Globus pallidus (tissue), 1 donor: ENCODE results near the gene KCNH1.

Source experiments
- DNase-seq: peaks from one replicate; pipeline ENCODE4 v3.0.0-alpha.2; 2015; ENCODE audit warnings: low spot score

The KCNH1 gene

GRCh38 chr1:210857146-210857663, 276.7 kb downstream of the KCNH1 start:
- DNase-seq: no peak

GRCh38 chr1:210855440-210855839, 278.5 kb downstream of the KCNH1 start:
- DNase-seq: no peak

DNA sequence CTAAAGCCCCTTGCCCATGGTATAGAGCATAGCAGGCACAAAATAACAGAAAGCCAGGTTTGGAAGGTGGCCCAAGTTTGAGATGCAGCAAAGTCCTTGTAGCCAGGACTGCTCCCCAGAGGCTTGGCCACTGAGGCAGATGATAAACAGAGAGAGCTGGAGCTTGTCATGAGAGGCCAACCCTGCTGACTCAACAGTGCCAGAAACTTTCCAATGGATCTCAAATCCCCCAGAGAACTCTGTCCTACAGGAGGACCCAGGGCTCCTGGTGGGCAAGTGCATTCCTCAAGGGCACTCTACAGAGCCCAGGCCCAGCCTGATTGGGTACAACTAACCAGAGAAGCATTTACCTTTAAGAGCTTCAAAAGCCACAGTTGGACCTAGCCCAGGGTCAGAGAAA, 280.7 kb downstream of the KCNH1 start:
- no peak for DNase-seq

- DNase-seq: peak; percentile 98
These were observed 283.4 kb downstream of the KCNH1 start for GRCh38 chr1:210850556-210850955.

GRCh38 chr1:210848474-210848873, 285.5 kb downstream of the KCNH1 start:
- DNase-seq: no peak

GRCh38 chr1:210841926-210842625, 291.9 kb downstream of the KCNH1 start:
- no peak for DNase-seq

DNA sequence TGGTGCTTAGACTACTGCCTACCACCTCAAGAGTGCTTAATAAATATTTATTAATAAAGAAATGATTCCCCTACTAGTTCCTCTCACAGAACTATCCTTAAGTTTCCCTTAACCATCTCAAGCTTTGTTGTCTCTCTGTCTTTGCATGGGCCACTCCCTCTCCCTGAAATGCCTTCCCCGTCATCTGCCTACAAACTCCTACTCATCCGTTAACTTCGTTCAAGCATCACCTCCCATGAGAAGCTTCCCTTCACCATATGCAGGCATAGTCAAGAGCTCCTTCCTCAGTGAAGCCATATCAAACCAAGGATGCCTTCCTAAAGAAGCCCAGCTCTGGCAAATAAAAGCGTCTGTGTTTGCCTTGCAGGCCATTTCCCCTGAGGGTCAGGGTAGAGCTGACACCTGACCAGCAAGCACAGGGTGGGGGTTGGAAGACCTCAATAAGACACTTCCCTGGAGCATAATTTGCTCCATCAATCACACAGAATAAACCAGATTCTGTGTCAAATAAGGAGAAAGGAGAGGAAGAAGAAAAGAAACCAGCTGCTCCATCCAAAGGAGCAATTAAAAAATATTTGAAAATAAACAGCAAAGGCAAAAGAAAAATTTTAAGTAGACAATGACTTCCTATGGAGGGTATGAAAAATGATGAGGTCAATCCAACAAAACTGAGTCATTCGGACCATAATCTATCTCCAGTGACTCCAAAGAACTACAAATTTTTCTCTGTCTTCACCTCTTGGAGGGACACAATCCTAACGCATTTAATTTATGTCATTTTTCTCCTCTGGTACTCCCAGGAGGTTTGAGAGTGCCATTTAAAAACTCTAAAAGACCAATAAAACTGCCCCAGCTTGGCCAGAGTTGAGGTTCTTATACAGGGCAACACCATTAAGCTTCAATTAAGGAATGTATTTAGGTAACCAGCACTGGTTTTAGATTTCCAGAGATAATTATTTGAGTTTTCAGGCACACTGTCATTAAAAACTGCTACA, 303.6 kb downstream of the KCNH1 start:
- no peak for DNase-seq

GRCh38 chr1:210828996-210829596, 304.9 kb downstream of the KCNH1 start:
- DNase-seq: no peak

GRCh38 chr1:210827481-210827880, 306.5 kb downstream of the KCNH1 start:
- no peak for DNase-seq

GRCh38 chr1:210826686-210827085, 307.3 kb downstream of the KCNH1 start:
- no peak for DNase-seq

DNA sequence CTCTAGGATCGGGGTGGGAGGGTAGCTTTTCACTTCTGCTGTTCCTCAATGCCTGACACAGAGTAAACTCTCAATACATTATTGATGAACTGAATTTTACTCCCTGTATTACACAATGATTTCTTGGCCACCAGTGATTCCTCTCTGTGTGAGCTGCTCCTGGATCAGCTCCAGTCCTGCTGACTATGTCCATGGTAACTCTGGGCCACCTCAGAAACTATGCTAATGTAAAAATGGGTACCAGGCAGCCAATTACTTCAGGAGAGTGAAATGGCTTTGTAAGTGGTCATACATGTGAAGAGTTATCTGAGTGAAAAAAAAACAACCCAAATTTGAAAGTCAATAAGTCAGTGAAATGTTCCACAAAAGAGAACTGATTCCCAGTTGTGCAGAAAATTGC, 311.0 kb downstream of the KCNH1 start:
- DNase-seq: peak; percentile 29

GRCh38 chr1:210822241-210822640, 311.7 kb downstream of the KCNH1 start:
- no peak for DNase-seq

DNA sequence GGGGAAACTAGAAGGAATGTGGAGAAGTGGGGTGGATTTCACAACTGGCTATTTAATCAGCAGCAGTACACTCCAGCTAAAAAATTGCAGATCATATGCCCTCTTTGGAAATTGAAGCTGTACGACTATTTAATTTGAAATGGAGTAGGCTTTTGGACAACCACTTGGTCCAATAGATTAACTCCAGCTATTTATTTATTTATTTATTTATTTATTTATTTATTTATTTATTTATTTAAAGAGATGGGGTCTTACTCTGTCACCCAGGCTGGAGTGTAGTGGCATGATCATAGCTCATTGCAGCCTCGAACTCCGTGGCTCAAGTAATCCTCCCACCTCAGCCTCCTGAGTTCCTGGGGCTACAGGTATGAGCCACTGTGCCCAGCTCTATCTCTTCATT, 312.3 kb downstream of the KCNH1 start:
- no peak for DNase-seq

DNA sequence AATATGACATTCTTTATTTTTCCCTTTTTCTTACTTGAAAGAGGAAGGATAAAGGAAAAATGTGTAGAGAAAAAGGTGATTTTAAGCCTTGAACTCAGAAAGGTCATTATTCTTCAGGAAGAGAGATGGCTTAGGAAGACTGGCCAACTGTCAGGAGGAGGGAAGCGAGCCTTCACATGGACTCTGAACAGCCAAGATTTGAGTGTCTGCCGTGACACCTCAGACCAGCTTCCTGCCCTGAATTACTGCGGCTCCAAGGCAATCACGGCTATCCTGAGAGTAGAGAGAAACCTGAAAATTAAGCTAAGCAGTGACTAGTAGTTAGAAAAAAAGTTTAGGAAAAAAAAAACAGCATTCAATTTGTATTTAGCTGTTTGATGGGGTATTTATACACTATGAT, 314.7 kb downstream of the KCNH1 start:
- no peak for DNase-seq

DNA sequence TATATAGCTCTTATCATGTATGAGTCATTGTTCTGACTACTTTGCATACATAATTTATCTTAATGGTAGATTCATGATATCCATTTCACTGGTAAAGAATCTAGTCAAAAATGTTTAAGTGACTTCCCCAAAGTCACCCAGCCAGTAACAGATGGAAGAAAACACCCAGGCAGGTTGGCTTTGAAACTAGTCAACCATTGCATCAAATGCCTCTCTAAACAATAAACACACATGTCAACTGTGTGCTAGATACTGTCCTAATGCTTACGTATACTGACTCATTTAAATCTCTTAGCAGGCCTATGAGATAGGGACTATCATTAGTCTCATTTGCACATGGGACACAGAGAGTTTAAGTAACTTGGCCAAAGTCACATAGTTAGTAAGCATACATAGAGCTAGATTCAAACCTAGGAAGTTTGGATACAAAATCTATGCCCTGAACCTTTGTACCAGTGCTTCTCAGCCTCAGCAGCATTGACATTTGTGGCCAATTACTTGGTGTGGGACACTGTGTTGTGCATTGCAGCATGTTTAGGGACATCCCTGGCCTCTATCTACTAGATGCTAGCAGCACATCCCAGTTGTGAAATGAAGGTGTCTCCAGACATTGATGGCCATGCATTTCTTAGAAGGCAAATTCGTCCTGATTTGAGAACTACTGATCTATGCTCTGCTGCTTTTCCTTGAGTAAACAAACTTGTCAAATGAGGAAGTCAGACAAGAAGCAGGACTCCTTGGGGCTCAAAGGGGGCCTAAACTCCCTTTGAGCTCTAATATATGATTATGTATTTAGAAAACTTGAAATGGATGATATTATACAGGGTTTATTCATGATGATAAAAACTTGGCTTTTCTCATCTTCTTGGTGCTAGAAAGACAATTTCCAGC, 316.3 kb downstream of the KCNH1 start:
- DNase-seq: no peak

GRCh38 chr1:210815641-210816550, 318.1 kb downstream of the KCNH1 start:
- DNase-seq: no peak

GRCh38 chr1:210814382-210815123, 319.4 kb downstream of the KCNH1 start:
- DNase-seq: no peak

- no peak for DNase-seq
These were observed 332.4 kb downstream of the KCNH1 start for GRCh38 chr1:210801501-210801900.

- DNase-seq: no peak
These were observed 333.2 kb downstream of the KCNH1 start for GRCh38 chr1:210800756-210801155.

- DNase-seq: no peak
These were observed 333.6 kb downstream of the KCNH1 start for GRCh38 chr1:210800301-210800700.
